Lung (tissue), 12 donors: ENCODE results near the gene NEB. TPM values are rescaled to one million over a fixed set of nuclear protein-coding genes. Genes with fewer than 3 reads are reported as not detected.
"Not testable (repeated sequence)": the region's sequence is repeated elsewhere in the genome, so short reads cannot be mapped to it uniquely, and the experiment has no call there.

Source experiments
- ATAC-seq: fragments of 200-7000 bp; cut with Tn5 transposase; one replicate; pipeline ENCODE4 v1.9.1; 2020; ENCODE audit warnings: moderate number of reproducible peaks; ENCODE audit not compliant: insufficient read depth, low FRiP score
- DNase-seq, 3 donors: peaks; one replicate each; pipeline ENCODE4 v3.0.0-alpha.2; 2013 to 2017
- H3K27ac ChIP-seq, 2 donors: one replicate each; pipeline ENCODE4 v1.5.1; 2013; ENCODE audit warnings: mild to moderate bottlenecking in 2 of 2, moderate library complexity in 2 of 2, control low read depth in 1 of 2, inconsistent platforms in 1 of 2, low read depth in 1 of 2, low read length in 1 of 2
- H3K27me3 ChIP-seq, 3 donors: one replicate each; pipeline ENCODE4 v1.5.1; 2013; ENCODE audit warnings: low read length in 2 of 3; ENCODE audit not compliant: control insufficient read depth in 3 of 3, insufficient read depth in 3 of 3
- H3K36me3 ChIP-seq, 4 donors: one replicate each; pipeline ENCODE4 v1.5.1; 2013; ENCODE audit warnings: low read length in 4 of 4, mild to moderate bottlenecking in 1 of 4, moderate library complexity in 1 of 4; ENCODE audit not compliant: control insufficient read depth in 4 of 4, insufficient read depth in 4 of 4
- H3K4me1 ChIP-seq, 5 donors: one replicate each; pipeline ENCODE4 v1.5.1; 2013; ENCODE audit warnings: low read length in 5 of 5, mild to moderate bottlenecking in 2 of 5, moderate library complexity in 1 of 5; ENCODE audit not compliant: control insufficient read depth in 5 of 5, insufficient read depth in 5 of 5
- H3K4me3 ChIP-seq: one replicate; pipeline ENCODE4 v1.5.1; 2013; ENCODE audit warnings: mild to moderate bottlenecking, control low read depth, moderate library complexity
- H3K9ac ChIP-seq, 2 donors: one replicate each; pipeline ENCODE4 v1.5.1; 2013; ENCODE audit warnings: low read length in 2 of 2, control low read depth in 1 of 2; ENCODE audit not compliant: insufficient read depth in 1 of 2
- H3K9me3 ChIP-seq, 4 donors: one replicate each; pipeline ENCODE4 v1.5.1; 2013; ENCODE audit warnings: low read length in 3 of 4, mild to moderate bottlenecking in 1 of 4, moderate library complexity in 1 of 4; ENCODE audit not compliant: control insufficient read depth in 4 of 4, insufficient read depth in 3 of 4
- CTCF ChIP-seq: IDR thresholded peaks from 2 replicates; pipeline ENCODE4 v1.5.1; 2012; ENCODE audit warnings: mild to moderate bottlenecking; ENCODE audit errors: control extremely low read depth, extremely low read depth
- WGBS, 2 donors: extraction: QIAGEN DNeasy Blood & Tissue Kit; methylation state at CpG; one replicate each; pipeline ENCODE4 v1.1.7; 2013; 5-methylcytosine and 5-hydroxymethylcytosine counted together
- polyA plus RNA-seq, 2 donors: library from polyadenylated mRNA; stranded (reverse); fragments of 200-250 nt; gene quantifications; one replicate each; pipeline ENCODE4 v1.2.1, GENCODE V29; 2013
- total RNA-seq, 2 donors: library from RNA; depleted of rRNA in 1 of 2; stranded (reverse); fragments of >200 nt in 1 of 2; gene quantifications; one replicate each; pipeline ENCODE4 v1.2.1, GENCODE V29; 2014 to 2021
- donor health status: control.
- donor health status: control.
- donor health status: Bipolar disorder and iron deficiency.
- donor health status: healthy.
- donor health status: DM: yes; HTN: yes; CAD: no.

Gene NEB
- total and polyA plus RNA-seq, 4 donors = 0.52 to 2.1 (median 1.0) TPM

- no peak overlapping the region for H3K9ac ChIP-seq
- H3K4me1 ChIP-seq = no peaks in the 10 kb centered on the region
- DNase-seq (no peak), ATAC-seq (no peak)
- H3K27me3 ChIP-seq = no peaks in the 10 kb centered on the region
- TF ChIP-seq CTCF = no peak
- H3K36me3 ChIP-seq = no peaks in the 10 kb centered on the region
- no peak overlapping the region for H3K27ac ChIP-seq
- no peaks in the 10 kb centered on the region for H3K9me3 ChIP-seq
- no peak overlapping the region for H3K4me3 ChIP-seq
- 96 to 99% methylated on average over 4 of the region's 4 CpGs for WGBS, 2 donors
Observed at GRCh38 chr2:151609705-151610104, 124.6 kb downstream of the NEB start.

GRCh38 chr2:151607459-151608424 is 126.5 kb downstream of the NEB start:
- not testable (repeated sequence) for H3K4me1 ChIP-seq, H3K9me3 ChIP-seq, DNase-seq, ATAC-seq, H3K27me3 ChIP-seq, H3K4me3 ChIP-seq, H3K9ac ChIP-seq, H3K36me3 ChIP-seq, H3K27ac ChIP-seq
- WGBS, 2 donors = 95% methylated on average over 1 of the region's 6 CpGs; no CpG with 5 or more reads in 1 of the 2 donors

GRCh38 chr2:151603530-151603929 is 130.7 kb downstream of the NEB start:
- H3K9me3 ChIP-seq, H3K27ac ChIP-seq, DNase-seq, H3K4me1 ChIP-seq, H3K27me3 ChIP-seq, ATAC-seq, H3K4me3 ChIP-seq, H3K36me3 ChIP-seq, H3K9ac ChIP-seq: not testable (repeated sequence)
- 80 to 83% methylated on average over 1 of the region's 2 CpGs for WGBS, 2 donors

GRCh38 chr2:151602402-151602801 is 131.9 kb downstream of the NEB start:
- H3K4me3 ChIP-seq, H3K36me3 ChIP-seq, H3K27me3 ChIP-seq, DNase-seq, H3K9me3 ChIP-seq, H3K4me1 ChIP-seq, ATAC-seq, H3K9ac ChIP-seq, H3K27ac ChIP-seq: not testable (repeated sequence)
- no CpG with 5 or more reads among the region's 5 CpGs for WGBS, 2 donors

- not testable (repeated sequence) for H3K27ac ChIP-seq, H3K9me3 ChIP-seq, DNase-seq, H3K9ac ChIP-seq, H3K27me3 ChIP-seq, H3K36me3 ChIP-seq, H3K4me3 ChIP-seq, H3K4me1 ChIP-seq
- WGBS, 2 donors = no CpG with 5 or more reads among the region's 4 CpGs
- ATAC-seq = peak; percentile 81
Observed at GRCh38 chr2:151601803-151602202, 132.5 kb downstream of the NEB start.

GRCh38 chr2:151596903-151597608 is 137.2 kb downstream of the NEB start:
- WGBS, 2 donors = no CpG with 5 or more reads among the region's 4 CpGs
- not testable (repeated sequence) for DNase-seq, H3K4me1 ChIP-seq, ATAC-seq, H3K36me3 ChIP-seq, H3K4me3 ChIP-seq, H3K27ac ChIP-seq, H3K9ac ChIP-seq, H3K27me3 ChIP-seq, H3K9me3 ChIP-seq

- H3K4me1 ChIP-seq, H3K9me3 ChIP-seq, ATAC-seq, H3K9ac ChIP-seq, H3K27ac ChIP-seq, H3K36me3 ChIP-seq, DNase-seq, H3K27me3 ChIP-seq, H3K4me3 ChIP-seq: not testable (repeated sequence)
- 89 to 96% methylated on average over 4 of the region's 4 CpGs for WGBS, 2 donors
Observed at GRCh38 chr2:151591908-151592255, 142.4 kb downstream of the NEB start.
